B cell (primary cell): Measurements from ENCODE around the gene KCNAB3. TPM values are rescaled to one million over a fixed set of nuclear protein-coding genes. Genes with fewer than 3 reads are reported as not detected.
A peak's percentile ranks its signal among the peaks of the same experiment; 100 is the strongest.

Experiments used
- ATAC-seq: fragments of 200-7000 bp; cut with Tn5 transposase; one replicate; pipeline ENCODE4 v1.10.0; 2021; ENCODE audit warnings: low read depth, mild to moderate bottlenecking, moderate number of reproducible peaks, moderate library complexity
- CTCF ChIA-PET: fragments of 350-600 bp; sonication (Branson Sonifier 250); formaldehyde crosslinking; loops from one replicate; lab custom pipeline; 2021; ENCODE audit warnings: antibody characterized with exemption, inconsistent platforms; lab: Charles Lee
- POLR2A ChIA-PET: fragments of 350-600 bp; sonication (Branson Sonifier 250); formaldehyde crosslinking; loops from one replicate; lab custom pipeline; 2021; ENCODE audit warnings: antibody characterized with exemption; lab: Charles Lee
- DNase-seq: peaks from one replicate; pipeline ENCODE4 v3.0.0; 2013
- H2AFZ ChIP-seq: 2 replicates; pipeline ENCODE4 v1.6.1; 2012; ENCODE audit warnings: mild to moderate bottlenecking, low read depth, low read length; ENCODE audit not compliant: insufficient read depth, poor library complexity, severe bottlenecking
- H3K27ac ChIP-seq, 2 donors: 1 replicate in 1 of 2; 2 replicates in 1 of 2; pipeline ENCODE4 v1.5.1; 2012 to 2013; ENCODE audit warnings: low read length in 2 of 2, mild to moderate bottlenecking in 2 of 2, moderate library complexity in 1 of 2
- H3K27me3 ChIP-seq, 4 experiments: fragments of 200-600 bp in 1 of 4; sonication (generic) in 1 of 4; replicated peaks in 1 of 4; 1 replicate in 2 of 4; 2 replicates in 2 of 4; pipeline versions ENCODE4 v1.6.1 to v1.7.0; 2013 to 2016; ENCODE audit warnings: low read length in 3 of 4, mild to moderate bottlenecking in 2 of 4, mixed read lengths in 1 of 4, moderate library complexity in 1 of 4; ENCODE audit not compliant: insufficient read depth in 4 of 4, control insufficient read depth in 3 of 4; ENCODE audit errors: control extremely low read depth in 1 of 4
- H3K36me3 ChIP-seq, 2 experiments: replicated peaks in 1 of 2; 1 replicate in 1 of 2; 2 replicates in 1 of 2; pipeline versions ENCODE4 v1.6.1 to v1.7.1; 2013; ENCODE audit warnings: low read length in 1 of 2; ENCODE audit not compliant: insufficient read depth in 2 of 2, control insufficient read depth in 1 of 2; ENCODE audit errors: control extremely low read depth in 1 of 2, extremely low read depth in 1 of 2
- H3K4me1 ChIP-seq, 2 donors: fragments of 200-600 bp in 1 of 2; sonication (generic) in 1 of 2; 1 replicate in 1 of 2; 2 replicates in 1 of 2; pipeline versions ENCODE4 v1.5.1 to v1.6.1; 2013 to 2017; ENCODE audit warnings: low read length in 2 of 2; ENCODE audit not compliant: control insufficient read depth in 2 of 2, insufficient read depth in 2 of 2
- H3K4me2 ChIP-seq: replicated peaks from 2 replicates; pipeline ENCODE3; 2012; ENCODE audit warnings: mild to moderate bottlenecking, low read depth, low read length; ENCODE audit not compliant: poor library complexity, severe bottlenecking
- H3K4me3 ChIP-seq, 5 experiments: fragments of 200-600 bp in 1 of 5; sonication (generic) in 1 of 5; 1 replicate in 3 of 5; 2 replicates in 2 of 5; pipeline versions ENCODE4 v1.5.1 to v1.7.0; 2011 to 2016; ENCODE audit warnings: low read length in 4 of 5, mild to moderate bottlenecking in 4 of 5, low read depth in 2 of 5, control low read depth in 1 of 5, moderate library complexity in 1 of 5; ENCODE audit not compliant: insufficient read depth in 1 of 5; ENCODE audit errors: control extremely low read depth in 1 of 5, extremely low read depth in 1 of 5
- H3K79me2 ChIP-seq: fragments of 200-600 bp; sonication (generic); one replicate; pipeline ENCODE4 v1.6.0; 2016; ENCODE audit warnings: low read length; ENCODE audit not compliant: control insufficient read depth, insufficient read depth
- H3K9ac ChIP-seq: fragments of 200-600 bp; sonication (generic); 2 replicates; pipeline ENCODE4 v1.6.1; 2017; ENCODE audit warnings: mild to moderate bottlenecking, low read length, moderate library complexity
- H3K9me3 ChIP-seq, 3 donors: one replicate each; pipeline versions ENCODE4 v1.6.1 to v1.7.1; 2013; ENCODE audit warnings: low read length in 2 of 3; ENCODE audit not compliant: control insufficient read depth in 2 of 3, insufficient read depth in 1 of 3; ENCODE audit errors: control extremely low read depth in 1 of 3
- H4K20me1 ChIP-seq: 2 replicates; pipeline ENCODE4 v1.6.0; 2012; ENCODE audit warnings: mild to moderate bottlenecking, low read length; ENCODE audit not compliant: insufficient read depth, control insufficient read depth, poor library complexity, severe bottlenecking
- H3K27ac Mint-ChIP-seq: one replicate; pipeline ENCODE4 v1.8.0; 2021; ENCODE audit warnings: mixed read lengths
- H3K27me3 Mint-ChIP-seq: one replicate; pipeline ENCODE4 v1.8.0; 2021; ENCODE audit warnings: mixed read lengths
- H3K4me1 Mint-ChIP-seq: one replicate; pipeline ENCODE4 v1.8.0; 2021; ENCODE audit warnings: mixed read lengths
- H3K4me3 Mint-ChIP-seq: one replicate; pipeline ENCODE4 v1.8.0; 2021; ENCODE audit warnings: mixed read lengths
- H3K9me3 Mint-ChIP-seq: one replicate; pipeline ENCODE4 v1.8.0; 2022; ENCODE audit warnings: mixed read lengths; ENCODE audit not compliant: insufficient read depth
- CTCF ChIP-seq: fragments of 200-600 bp; IDR thresholded peaks from one replicate; pipeline ENCODE4 v1.8.0; 2022; ENCODE audit warnings: antibody characterized with exemption, mild to moderate bottlenecking
- EZH2 ChIP-seq: IDR thresholded peaks from 2 replicates; pipeline ENCODE4 v1.6.1; 2012; ENCODE audit warnings: borderline replicate concordance, low read depth, mild to moderate bottlenecking, moderate library complexity, low read length; ENCODE audit not compliant: insufficient read depth, poor library complexity, severe bottlenecking
- WGBS: methylation state at CpG from one replicate; pipeline ENCODE4 v1.1.5; 2013; ENCODE audit warnings: missing lambda C conversion rate; ENCODE audit not compliant: insufficient coverage; 5-methylcytosine and 5-hydroxymethylcytosine counted together
- intact Hi-C: fragments of 100-400 bp; cut with micrococcal nuclease; formaldehyde crosslinking; loops from one replicate; pipeline ENCODE4 v1.10.0; 2022
- polyA plus RNA-seq: library from polyadenylated mRNA; depleted of rRNA; stranded (reverse); fragments of >200 nt; gene quantifications from 2 replicates; pipeline ENCODE4 v1.2.3, GENCODE V29; 2012
- total RNA-seq, 2 donors: library from RNA; stranded (reverse); fragments of 120-200 nt in 1 of 2; gene quantifications; 1 replicate in 1 of 2; 2 replicates in 1 of 2; pipeline versions ENCODE4 v1.2.3 to v1.2.4, GENCODE V29; 2013 to 2022

KCNAB3 gene
- total and polyA plus RNA-seq, 2 donors (not counting 1 experiment from before 2014, with no cell fraction given) = 11.4 to 16.3 TPM

DNA sequence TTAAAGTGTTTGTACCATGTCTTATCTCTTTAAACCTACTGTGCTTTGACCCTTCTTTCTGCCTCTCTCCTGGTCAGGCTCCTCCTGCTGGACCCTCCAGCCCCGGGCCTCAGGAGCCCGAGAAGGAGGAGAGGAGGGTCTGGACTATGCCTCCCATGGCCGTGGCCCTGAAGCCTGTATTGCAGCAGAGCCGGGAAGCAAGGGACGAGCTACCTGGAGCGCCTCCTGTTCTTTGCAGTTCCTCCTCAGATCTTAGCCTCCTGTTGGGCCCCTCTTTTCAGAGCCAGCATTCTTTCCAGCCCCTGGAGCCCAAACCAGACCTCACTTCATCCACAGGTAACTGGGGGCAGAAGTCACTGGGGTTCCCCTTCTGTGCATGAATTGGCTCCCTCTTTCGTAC lies 16.0 kb upstream of the KCNAB3 start:
- no peak overlapping the region for H3K9ac ChIP-seq

DNA sequence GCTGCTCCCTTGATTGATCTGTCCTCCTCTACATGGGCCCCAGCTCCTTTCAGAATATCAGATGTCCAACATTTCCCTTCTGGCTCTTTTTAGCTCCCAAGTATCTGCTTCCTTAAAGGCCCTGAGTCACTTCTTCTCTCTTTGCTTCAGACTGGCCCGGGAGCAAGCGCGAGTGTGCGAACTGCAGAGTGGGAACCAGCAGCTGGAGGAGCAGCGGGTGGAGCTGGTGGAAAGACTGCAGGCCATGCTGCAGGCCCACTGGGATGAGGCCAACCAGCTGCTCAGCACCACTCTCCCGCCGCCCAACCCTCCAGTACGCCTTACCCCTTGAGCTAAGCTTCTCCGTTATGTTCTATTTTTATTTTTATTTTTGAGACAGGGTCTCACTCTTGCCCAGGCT lies 14.7 kb upstream of the KCNAB3 start:
- no peak overlapping the region for H3K4me3 ChIP-seq
- H3K36me3 ChIP-seq = peaks cover 15 to 61% of the 10 kb centered on the region in 2 experiments
- H3K4me1 ChIP-seq = peaks cover 0 to 11% of the 10 kb centered on the region in 2 donors
- no peak overlapping the region for H3K27ac ChIP-seq
- no peaks in the 10 kb centered on the region for H3K9me3 ChIP-seq
- H3K4me2 ChIP-seq = no peak overlapping the region
- no peaks in the 10 kb centered on the region for H3K4me1 Mint-ChIP-seq
- intact Hi-C loops = no loop called here
- no peak overlapping the region for H2AFZ ChIP-seq
- TF ChIP-seq EZH2 = no peak
- ChIA-PET CTCF (interaction anchor here (0.9 to 2.1 kb wide), 6 partner anchors 13 to 116 kb away, joined by 3 to 8 read pairs (median 4); partner anchors contain the start of genes CNTROB and TRAPPC1), POLR2A (no interaction called here)
- no peaks in the 10 kb centered on the region for H3K27me3 ChIP-seq
- no peak for ATAC-seq
- H3K27me3 Mint-ChIP-seq = no peaks in the 10 kb centered on the region
- no peaks in the 10 kb centered on the region for H3K9me3 Mint-ChIP-seq
- H3K27ac Mint-ChIP-seq = no peak overlapping the region
- no peaks in the 10 kb centered on the region for H4K20me1 ChIP-seq
- no peak overlapping the region for H3K4me3 Mint-ChIP-seq
- no peaks in the 10 kb centered on the region for H3K79me2 ChIP-seq
- DNase-seq = no peak
- WGBS = 98% methylated on average over 5 of the region's 9 CpGs
- H3K9ac ChIP-seq = no peak overlapping the region

More for the DNA sequence above, 16.0 kb upstream of the KCNAB3 start:
- WGBS = 100% methylated on average over 6 of the region's 7 CpGs
- H3K4me2 ChIP-seq = peak overlapping the region; percentile 37
- TF ChIP-seq EZH2 (no peak), CTCF (no peak)
- H3K4me3 ChIP-seq = no peak overlapping the region
- H3K4me1 ChIP-seq = peaks cover 0 to 11% of the 10 kb centered on the region in 2 donors
- DNase-seq (no peak), ATAC-seq (no peak)
- intact Hi-C loops = no loop called here
- H4K20me1 ChIP-seq = no peaks in the 10 kb centered on the region
- H3K27ac Mint-ChIP-seq = no peak overlapping the region
- peaks cover 2% of the 10 kb centered on the region for H3K4me1 Mint-ChIP-seq
- no peaks in the 10 kb centered on the region for H3K79me2 ChIP-seq
- H2AFZ ChIP-seq = no peak overlapping the region
- POLR2A ChIA-PET = no interaction called here
- H3K27me3 ChIP-seq = no peaks in the 10 kb centered on the region
- no peaks in the 10 kb centered on the region for H3K27me3 Mint-ChIP-seq
- no peaks in the 10 kb centered on the region for H3K9me3 Mint-ChIP-seq
- no peak overlapping the region for H3K4me3 Mint-ChIP-seq
- no peaks in the 10 kb centered on the region for H3K9me3 ChIP-seq
- CTCF ChIA-PET = interaction anchor here (1.3 kb wide), 1 partner anchor 115 kb away, joined by 4 read pairs; no protein-coding TSS in a partner anchor
- H3K27ac ChIP-seq = peak overlapping the region in 1 of 2 donors; percentile 30
- H3K36me3 ChIP-seq = peaks cover 13 to 54% of the 10 kb centered on the region in 2 experiments
